ACC112 (cell line): Measurements from ENCODE around the gene KCNK5.

Source experiments
- H2AFZ ChIP-seq: fragments of 200-600 bp; sonication (generic); one replicate; pipeline ENCODE4 v1.6.0; 2017; ENCODE audit warnings: antibody characterized with exemption, low read length; ENCODE audit not compliant: unreplicated experiment
- H3K27ac ChIP-seq: fragments of 200-600 bp; sonication (generic); 2 replicates; pipeline ENCODE4 v1.5.1; 2014; ENCODE audit warnings: low read depth, mild to moderate bottlenecking, antibody characterized with exemption, low read length, moderate library complexity
- H3K27me3 ChIP-seq: fragments of 200-600 bp; sonication (generic); 2 replicates; pipeline ENCODE4 v1.6.1; 2014; ENCODE audit warnings: mild to moderate bottlenecking, antibody characterized with exemption, low read length, moderate library complexity, mixed read lengths; ENCODE audit not compliant: insufficient read depth
- H3K36me3 ChIP-seq: fragments of 200-600 bp; sonication (generic); 2 replicates; pipeline ENCODE4 v1.6.1; 2016; ENCODE audit warnings: mild to moderate bottlenecking, antibody characterized with exemption, low read length, moderate library complexity, mixed read lengths; ENCODE audit not compliant: insufficient read depth
- H3K4me1 ChIP-seq: fragments of 200-600 bp; sonication (generic); one replicate; pipeline ENCODE4 v1.6.1; 2016; ENCODE audit warnings: low read length, mixed read lengths; ENCODE audit not compliant: insufficient read depth, unreplicated experiment, control insufficient read depth
- H3K4me3 ChIP-seq: fragments of 200-600 bp; sonication (generic); 2 replicates; pipeline ENCODE4 v1.5.1; 2014; ENCODE audit warnings: mild to moderate bottlenecking, low read depth, low read length
- H3K79me2 ChIP-seq: fragments of 200-600 bp; sonication (generic); one replicate; pipeline ENCODE4 v1.6.0; 2016; ENCODE audit warnings: low read length; ENCODE audit not compliant: control insufficient read depth, unreplicated experiment, insufficient read depth

KCNK5 gene

DNA sequence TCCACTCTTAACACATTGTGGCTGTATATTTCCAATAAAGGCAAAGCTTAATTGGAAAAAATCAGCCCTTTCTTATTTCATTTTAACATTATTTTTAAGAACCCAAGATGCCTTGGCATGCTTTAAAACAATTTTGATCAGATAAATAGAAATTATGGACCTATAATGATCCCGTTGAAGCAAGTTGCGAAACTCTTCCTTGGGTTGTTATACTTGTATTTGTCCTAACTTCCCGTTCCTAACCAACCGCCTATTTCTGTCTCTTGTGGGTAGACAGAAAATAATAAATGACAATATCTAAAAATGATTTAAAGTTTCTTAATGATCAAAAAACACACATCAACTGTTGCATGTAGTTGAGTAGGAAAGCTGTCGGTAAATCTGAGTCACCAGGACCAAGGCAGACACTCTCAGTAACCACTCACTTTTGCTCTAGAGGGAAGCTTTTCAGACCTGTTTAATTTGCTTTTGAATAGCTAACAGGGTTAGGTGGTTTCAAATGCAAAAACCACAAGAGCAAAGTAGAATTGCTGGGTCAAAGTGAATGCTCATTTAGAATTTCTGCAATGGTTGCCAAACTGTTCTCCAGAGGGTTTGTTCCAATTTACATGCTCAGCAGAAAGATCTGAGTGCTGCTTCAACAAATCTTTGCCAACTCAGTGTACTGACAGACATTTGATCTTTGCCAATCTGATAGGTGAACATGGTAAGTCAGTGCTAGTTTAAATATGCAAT, 34.2 kb upstream of the KCNK5 start:
- Histone ChIP-seq H3K4me1 (no peaks in the 10 kb centered on the region), H3K36me3 (no peaks in the 10 kb centered on the region), H3K27ac (no peak overlapping the region), H3K4me3 (no peak overlapping the region), H2AFZ (no peak overlapping the region), H3K79me2 (no peaks in the 10 kb centered on the region), H3K27me3 (peaks cover 3% of the 10 kb centered on the region; the same call in 1 of the 2 replicates)

- Histone ChIP-seq H3K27ac (no peak overlapping the region), H3K4me3 (no peak overlapping the region), H3K4me1 (no peaks in the 10 kb centered on the region), H2AFZ (no peak overlapping the region), H3K36me3 (no peaks in the 10 kb centered on the region), H3K27me3 (peaks cover 3% of the 10 kb centered on the region; the same call in 1 of the 2 replicates), H3K79me2 (no peaks in the 10 kb centered on the region)
These were observed 32.5 kb upstream of the KCNK5 start for GRCh38 chr6:39261751-39262150.

GRCh38 chr6:39260953-39261352, 31.7 kb upstream of the KCNK5 start:
- Histone ChIP-seq H3K36me3 (no peaks in the 10 kb centered on the region), H3K79me2 (no peaks in the 10 kb centered on the region)

DNA sequence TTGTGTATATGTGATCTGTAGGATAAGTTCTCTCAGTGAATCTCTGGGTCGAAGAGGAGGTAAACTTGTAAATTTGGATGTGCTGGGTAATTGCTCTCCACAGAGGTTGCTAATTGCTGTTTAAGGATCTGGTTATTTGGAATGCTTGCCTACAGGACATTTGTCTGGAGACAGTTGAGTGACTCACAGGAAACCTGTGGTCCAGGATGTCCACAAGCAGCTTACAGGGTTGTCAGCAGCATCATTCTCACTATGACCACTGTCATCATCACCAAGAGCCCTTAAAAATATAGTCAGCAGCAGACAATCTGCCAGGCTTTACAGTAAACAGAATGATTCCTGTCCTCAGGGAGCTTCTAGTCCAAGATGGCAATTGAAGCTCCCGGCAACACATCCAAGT, 31.2 kb upstream of the KCNK5 start:
- H3K4me1 ChIP-seq, result no peaks in the 10 kb centered on the region

More at GRCh38 chr6:39260953-39261352, 31.7 kb upstream of the KCNK5 start:
- Histone ChIP-seq H2AFZ (no peak overlapping the region), H3K27me3 (peaks cover 3% of the 10 kb centered on the region; the same call in 1 of the 2 replicates), H3K4me3 (no peak overlapping the region), H3K4me1 (no peaks in the 10 kb centered on the region), H3K27ac (no peak overlapping the region)

DNA sequence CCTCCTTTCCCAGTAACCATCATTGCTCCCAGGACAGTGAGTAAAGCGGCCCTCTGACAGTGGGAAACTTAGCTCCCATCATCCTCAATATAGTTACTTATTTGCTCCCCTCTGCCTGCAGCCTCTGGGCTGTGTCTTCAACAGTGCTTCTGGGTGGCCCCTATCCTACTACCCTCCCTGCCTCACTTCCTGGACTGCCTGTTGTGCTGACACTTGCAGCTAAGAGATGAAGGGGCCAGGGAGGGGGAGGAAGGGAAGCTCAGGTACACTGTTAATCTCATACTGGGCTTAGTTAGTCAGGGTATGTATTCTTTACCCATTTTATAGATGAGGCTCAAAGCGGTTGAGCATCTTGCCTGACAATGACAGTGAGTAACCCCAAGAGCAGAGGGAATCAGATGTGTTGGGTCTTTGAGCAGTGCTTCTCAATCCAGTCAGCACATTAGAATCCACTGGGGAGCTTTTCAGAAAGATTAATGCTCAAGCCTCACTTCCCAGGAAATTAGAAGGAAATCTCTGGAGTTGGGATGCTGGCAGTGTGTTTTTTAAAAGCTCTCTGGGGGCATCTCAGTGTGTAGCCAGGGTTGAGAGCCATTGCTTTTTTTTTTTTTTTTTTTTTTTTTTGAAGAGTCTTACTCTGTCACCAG, 27.1 kb upstream of the KCNK5 start:
- Histone ChIP-seq H3K36me3 (no peaks in the 10 kb centered on the region), H3K27me3 (peaks cover 2% of the 10 kb centered on the region; the same call in 1 of the 2 replicates), H3K27ac (no peak overlapping the region), H2AFZ (no peak overlapping the region), H3K4me3 (no peak overlapping the region), H3K79me2 (no peaks in the 10 kb centered on the region), H3K4me1 (no peaks in the 10 kb centered on the region)

More for the DNA sequence above, 31.2 kb upstream of the KCNK5 start:
- H2AFZ ChIP-seq, result no peak overlapping the region
- no peak overlapping the region for H3K4me3 ChIP-seq
- H3K27me3 ChIP-seq, result peaks cover 3% of the 10 kb centered on the region; the same call in 1 of the 2 replicates
- no peaks in the 10 kb centered on the region for H3K79me2 ChIP-seq
- no peaks in the 10 kb centered on the region for H3K36me3 ChIP-seq
- H3K27ac ChIP-seq, result no peak overlapping the region

DNA sequence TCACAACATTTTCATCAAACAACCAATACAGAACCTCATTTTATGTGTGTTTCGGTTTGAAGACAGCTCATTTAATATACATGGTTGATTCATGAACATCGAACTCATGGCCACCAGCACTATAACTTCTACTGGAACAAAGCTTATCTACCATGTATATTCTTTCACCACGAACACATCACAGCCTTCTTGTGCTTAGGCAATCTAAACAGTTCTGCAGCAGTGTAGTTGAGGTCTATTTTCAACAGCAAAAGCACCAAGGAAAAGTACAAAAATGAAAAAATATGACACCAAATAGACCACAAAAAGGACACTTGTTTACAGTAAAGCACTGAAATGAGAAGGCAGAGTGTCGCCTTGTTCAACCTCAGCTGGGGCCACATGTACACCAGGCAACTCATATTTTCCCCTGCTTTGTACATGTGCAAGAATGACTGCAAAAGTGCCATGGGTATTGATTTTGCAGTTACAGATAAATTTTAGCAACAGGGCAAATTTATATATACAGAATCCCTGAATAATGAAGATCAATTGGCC, 25.8 kb upstream of the KCNK5 start:
- no peaks in the 10 kb centered on the region for H3K4me1 ChIP-seq
- H3K27ac ChIP-seq, result no peak overlapping the region
- no peaks in the 10 kb centered on the region for H3K36me3 ChIP-seq
- peaks cover 11% of the 10 kb centered on the region; the same call in 1 of the 2 replicates for H3K27me3 ChIP-seq
- H2AFZ ChIP-seq, result no peak overlapping the region
- H3K4me3 ChIP-seq, result no peak overlapping the region
- H3K79me2 ChIP-seq, result no peaks in the 10 kb centered on the region

DNA sequence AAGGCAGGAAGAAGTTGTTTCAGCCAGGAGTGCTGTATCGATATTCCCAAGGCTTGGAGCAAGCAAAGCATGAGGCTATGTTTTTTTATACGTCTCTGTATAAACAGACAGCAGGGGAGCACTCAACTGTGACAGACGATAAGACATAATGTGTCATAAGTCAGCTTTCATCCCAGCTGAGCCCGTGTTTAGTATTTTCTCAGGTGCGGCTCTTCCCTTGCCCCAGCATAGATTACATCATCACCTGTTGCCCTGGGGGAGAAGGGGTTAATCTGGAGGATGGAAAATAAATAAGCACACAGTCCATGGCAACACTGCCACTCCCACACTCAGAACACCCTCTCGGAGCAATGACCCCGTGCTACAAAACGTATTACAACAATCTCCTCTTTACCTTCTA, 22.1 kb upstream of the KCNK5 start:
- Histone ChIP-seq H2AFZ (no peak overlapping the region), H3K27ac (no peak overlapping the region), H3K36me3 (no peaks in the 10 kb centered on the region), H3K79me2 (no peaks in the 10 kb centered on the region), H3K4me3 (no peak overlapping the region), H3K27me3 (peaks cover 11% of the 10 kb centered on the region; the same call in 1 of the 2 replicates), H3K4me1 (no peaks in the 10 kb centered on the region)

GRCh38 chr6:39250507-39250906, 21.2 kb upstream of the KCNK5 start:
- Histone ChIP-seq H3K27ac (no peak overlapping the region), H3K79me2 (no peaks in the 10 kb centered on the region), H3K4me1 (no peaks in the 10 kb centered on the region), H3K36me3 (no peaks in the 10 kb centered on the region), H3K4me3 (no peak overlapping the region), H3K27me3 (peaks cover 11% of the 10 kb centered on the region; the same call in 1 of the 2 replicates), H2AFZ (no peak overlapping the region)

DNA sequence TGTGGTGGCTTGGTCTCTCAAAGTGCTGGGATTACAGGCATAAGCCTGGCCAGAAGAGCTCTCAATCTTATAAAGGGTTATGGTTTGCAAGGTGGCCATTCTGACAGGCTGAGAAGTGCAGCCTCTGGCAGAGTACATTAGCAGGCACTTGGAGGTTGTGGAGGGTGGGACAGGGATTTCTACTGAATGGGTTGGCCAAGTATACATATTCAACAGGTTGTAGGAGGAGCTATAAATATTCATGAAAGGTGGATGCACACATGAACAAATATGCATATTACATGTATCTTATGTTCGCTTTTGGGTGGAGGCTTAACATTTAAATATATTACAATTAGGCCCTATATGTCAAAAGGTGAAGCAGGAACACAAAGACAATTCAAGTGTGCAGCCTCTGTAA, 20.0 kb upstream of the KCNK5 start:
- Histone ChIP-seq H3K79me2 (no peaks in the 10 kb centered on the region), H3K36me3 (no peaks in the 10 kb centered on the region), H3K27me3 (peaks cover 11% of the 10 kb centered on the region; the same call in 1 of the 2 replicates), H2AFZ (no peak overlapping the region), H3K4me1 (no peaks in the 10 kb centered on the region), H3K27ac (no peak overlapping the region), H3K4me3 (no peak overlapping the region)

DNA sequence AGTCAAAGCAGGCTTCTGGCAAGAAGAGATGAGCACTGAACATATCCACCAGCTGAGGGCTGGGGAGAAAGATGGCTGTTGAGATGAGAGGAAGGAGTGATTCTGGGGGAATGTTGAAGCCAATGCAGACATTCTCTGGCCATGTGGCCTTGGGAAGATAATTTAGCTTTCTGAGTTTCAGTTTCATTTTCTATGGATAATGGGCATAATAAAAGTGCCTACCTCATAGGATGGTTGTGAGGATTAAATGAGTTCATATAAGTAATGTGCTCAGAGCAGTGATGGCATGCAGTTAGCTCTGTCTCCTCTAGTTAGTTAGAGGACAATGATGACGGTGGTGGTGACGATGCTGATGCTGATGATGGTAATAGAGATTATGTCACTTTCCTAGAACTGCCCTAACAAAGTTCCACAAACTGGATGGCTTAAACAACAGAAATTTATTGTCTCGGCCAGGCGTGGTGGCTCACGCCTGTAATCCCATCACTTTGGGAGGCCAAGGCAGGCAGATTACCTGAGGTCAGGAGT, 18.5 kb upstream of the KCNK5 start:
- no peaks in the 10 kb centered on the region for H3K4me1 ChIP-seq
- no peak overlapping the region for H2AFZ ChIP-seq
- H3K36me3 ChIP-seq, result no peaks in the 10 kb centered on the region
- no peak overlapping the region for H3K4me3 ChIP-seq
- H3K27ac ChIP-seq, result no peak overlapping the region
- peaks cover 11% of the 10 kb centered on the region; the same call in 1 of the 2 replicates for H3K27me3 ChIP-seq
- H3K79me2 ChIP-seq, result no peaks in the 10 kb centered on the region
